Measurements from ENCODE around the gene CEMP1.

CEMP1 gene

DNA sequence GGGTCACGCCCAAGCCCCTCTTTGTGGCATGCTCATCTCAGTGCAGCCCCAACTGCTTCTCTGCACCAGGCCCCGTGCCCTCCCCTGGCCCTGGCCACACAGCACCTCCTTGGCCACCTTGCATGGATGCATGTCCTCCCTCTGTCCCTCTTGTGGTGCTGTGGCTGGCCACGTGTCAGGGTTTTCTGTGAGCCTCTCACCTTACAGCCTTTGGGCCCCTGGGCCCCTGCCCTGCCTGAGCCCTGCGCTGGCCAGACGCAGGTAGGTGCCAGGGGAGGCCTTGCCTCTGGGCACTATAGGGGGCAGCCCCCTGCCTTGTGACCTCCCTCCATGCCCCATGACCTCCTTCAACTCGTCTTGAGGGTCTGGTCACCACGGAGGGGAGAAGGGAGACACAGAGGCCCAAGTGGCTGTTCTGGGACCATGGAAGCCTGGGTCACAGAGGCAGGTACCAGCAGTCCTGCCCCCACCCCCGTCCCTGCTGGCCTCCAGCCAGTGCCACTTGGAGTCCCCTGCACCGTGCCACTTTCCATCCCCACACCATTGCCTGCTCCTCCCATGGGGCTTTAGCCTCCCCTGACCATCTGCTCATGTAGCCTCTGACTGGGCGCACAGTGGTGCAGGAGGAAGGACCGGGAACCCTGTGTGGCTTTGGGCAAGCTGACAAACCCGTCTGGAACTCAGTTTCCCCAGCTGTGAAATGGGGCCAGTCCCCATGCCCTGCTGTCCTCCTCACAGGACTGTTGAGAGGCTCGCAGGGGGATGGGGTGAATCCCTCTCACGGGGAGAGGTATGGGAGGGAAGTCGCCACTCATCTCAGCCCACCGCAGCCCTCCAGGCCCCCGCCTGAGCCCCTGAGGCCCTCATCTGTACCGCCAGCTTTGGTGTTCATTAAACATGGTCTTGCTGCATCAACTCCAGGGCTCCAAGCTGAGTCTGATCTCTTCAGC, 29.0 kb downstream of the CEMP1 start:
- H3K4me2 ChIP-seq (ENCODE audit: low read length) = no peak overlapping the region

DNA sequence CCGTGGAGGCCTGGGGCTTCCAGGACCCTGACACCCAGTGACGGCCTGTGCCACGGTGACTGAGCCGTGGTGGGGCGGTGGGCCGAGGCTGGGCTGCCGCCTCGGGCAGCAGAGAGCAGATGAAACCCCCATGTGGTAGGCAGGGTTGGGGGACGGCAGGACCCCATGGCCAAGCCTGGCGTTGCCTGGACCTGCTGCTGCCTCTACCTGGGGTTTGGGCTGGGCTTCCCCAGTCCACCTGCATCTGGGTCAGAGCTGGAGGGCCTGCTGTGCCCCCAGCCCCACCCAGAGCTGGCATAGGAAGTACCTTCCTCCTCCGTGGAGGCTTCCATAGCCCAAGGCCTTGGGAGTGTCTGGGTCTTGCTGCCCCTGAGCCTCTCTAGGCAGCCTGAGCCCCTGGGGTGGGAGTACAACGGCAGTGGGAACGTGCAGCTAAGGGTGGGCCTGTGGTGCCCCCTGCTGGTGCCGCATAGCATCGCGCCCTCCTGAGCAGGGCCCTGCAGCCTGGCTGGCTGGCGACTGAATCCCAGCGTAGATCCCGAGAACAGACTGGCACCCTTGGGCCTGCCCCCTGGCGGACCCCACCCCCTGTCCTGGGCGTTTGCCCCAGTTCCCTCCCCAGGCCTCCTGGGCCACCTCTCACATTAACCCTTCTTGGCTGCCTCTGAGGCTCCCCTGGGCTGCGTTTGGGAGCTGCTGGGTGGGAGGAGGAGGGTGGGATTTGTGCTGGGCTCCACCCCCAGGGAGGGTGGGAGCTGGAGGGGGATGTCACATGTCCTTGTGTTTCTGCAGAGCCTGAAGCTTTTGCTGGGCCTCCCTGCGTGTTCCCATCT, 30.1 kb downstream of the CEMP1 start:
- Histone ChIP-seq H2AFZ (ENCODE audit: low read depth, low read length) (no peak overlapping the region), H3K27me3 (ENCODE audit: low read depth, low read length) (no peaks in the 10 kb centered on the region), H3K9me3 (ENCODE audit: insufficient read depth, low read length) (no peaks in the 10 kb centered on the region), H3K4me3 (ENCODE audit: low read length) (peak overlapping the region; percentile 49; the same call in 1 of the 2 replicates), H3K9ac (ENCODE audit: low read length) (no peak overlapping the region), H3K36me3 (replicated peaks; ENCODE audit: low read depth, low read length) (no peaks in the 10 kb centered on the region), H3K79me2 (ENCODE audit: low read length) (no peaks in the 10 kb centered on the region), H4K20me1 (ENCODE audit: insufficient read depth, low read length) (no peaks in the 10 kb centered on the region), H3K4me1 (ENCODE audit: low read length) (peaks cover 15% of the 10 kb centered on the region), H3K27ac (ENCODE audit: low read length) (no peak overlapping the region), H3K4me2 (ENCODE audit: low read length) (peak overlapping the region; percentile 64)
- TF ChIP-seq, protein P1, sequence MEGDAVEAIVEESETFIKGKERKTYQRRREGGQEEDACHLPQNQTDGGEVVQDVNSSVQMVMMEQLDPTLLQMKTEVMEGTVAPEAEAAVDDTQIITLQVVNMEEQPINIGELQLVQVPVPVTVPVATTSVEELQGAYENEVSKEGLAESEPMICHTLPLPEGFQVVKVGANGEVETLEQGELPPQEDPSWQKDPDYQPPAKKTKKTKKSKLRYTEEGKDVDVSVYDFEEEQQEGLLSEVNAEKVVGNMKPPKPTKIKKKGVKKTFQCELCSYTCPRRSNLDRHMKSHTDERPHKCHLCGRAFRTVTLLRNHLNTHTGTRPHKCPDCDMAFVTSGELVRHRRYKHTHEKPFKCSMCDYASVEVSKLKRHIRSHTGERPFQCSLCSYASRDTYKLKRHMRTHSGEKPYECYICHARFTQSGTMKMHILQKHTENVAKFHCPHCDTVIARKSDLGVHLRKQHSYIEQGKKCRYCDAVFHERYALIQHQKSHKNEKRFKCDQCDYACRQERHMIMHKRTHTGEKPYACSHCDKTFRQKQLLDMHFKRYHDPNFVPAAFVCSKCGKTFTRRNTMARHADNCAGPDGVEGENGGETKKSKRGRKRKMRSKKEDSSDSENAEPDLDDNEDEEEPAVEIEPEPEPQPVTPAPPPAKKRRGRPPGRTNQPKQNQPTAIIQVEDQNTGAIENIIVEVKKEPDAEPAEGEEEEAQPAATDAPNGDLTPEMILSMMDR (IDR thresholded peaks at IDR 0.05; ENCODE audit: low read depth, low read length) = peak; percentile 92
- no peak for TF ChIP-seq EZH2phosphoT487 (IDR thresholded peaks at IDR 0.05; ENCODE audit: low read depth)

More for the DNA sequence above, 29.0 kb downstream of the CEMP1 start:
- no peak overlapping the region for H3K9ac ChIP-seq (ENCODE audit: low read length)
- H3K79me2 ChIP-seq (ENCODE audit: low read length) = no peaks in the 10 kb centered on the region
- no peaks in the 10 kb centered on the region for H3K27me3 ChIP-seq (ENCODE audit: low read depth, low read length)
- no peak overlapping the region for H3K27ac ChIP-seq (ENCODE audit: low read length)
- peaks cover 25% of the 10 kb centered on the region for H3K4me1 ChIP-seq (ENCODE audit: low read length)
- H3K4me3 ChIP-seq (ENCODE audit: low read length) = no peak overlapping the region
- no peaks in the 10 kb centered on the region for H3K9me3 ChIP-seq (ENCODE audit: insufficient read depth, low read length)
- no peaks in the 10 kb centered on the region for H3K36me3 ChIP-seq (replicated peaks; ENCODE audit: low read depth, low read length)
- H4K20me1 ChIP-seq (ENCODE audit: insufficient read depth, low read length) = no peaks in the 10 kb centered on the region
- no peak for TF ChIP-seq EZH2phosphoT487 (IDR thresholded peaks at IDR 0.05; ENCODE audit: low read depth)
- TF ChIP-seq, protein P1 (IDR thresholded peaks at IDR 0.05; ENCODE audit: low read depth, low read length) = no peak
- no peak overlapping the region for H2AFZ ChIP-seq (ENCODE audit: low read depth, low read length)

DNA sequence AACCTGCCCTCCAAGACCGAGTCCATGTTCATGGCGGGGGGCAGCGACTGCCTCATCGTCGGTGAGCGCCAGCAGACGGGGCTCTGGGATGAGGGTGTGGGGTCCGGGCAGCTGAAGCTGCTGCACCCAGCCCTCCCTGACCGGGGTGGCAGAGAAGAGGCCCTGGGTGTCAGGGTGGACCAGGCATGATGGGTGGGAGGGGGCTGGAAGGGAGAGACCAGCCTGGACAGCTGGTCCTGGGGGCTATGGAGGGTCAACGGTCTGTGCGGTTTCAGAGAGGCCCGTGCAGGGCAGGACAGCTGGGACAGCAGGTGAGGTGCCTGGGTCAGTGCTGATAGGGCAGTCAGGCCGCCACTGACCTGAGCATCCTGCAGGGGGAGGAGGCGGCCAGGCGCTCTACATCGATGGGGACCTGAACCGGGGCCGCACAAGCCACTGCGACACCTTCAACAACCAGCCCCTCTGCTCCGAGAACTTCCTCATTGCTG, 30.7 kb downstream of the CEMP1 start:
- no peak overlapping the region for H3K4me2 ChIP-seq (ENCODE audit: low read length)
- no peak overlapping the region for H3K9ac ChIP-seq (ENCODE audit: low read length)
- H4K20me1 ChIP-seq (ENCODE audit: insufficient read depth, low read length) = no peaks in the 10 kb centered on the region
- no peak overlapping the region for H2AFZ ChIP-seq (ENCODE audit: low read depth, low read length)
- H3K27ac ChIP-seq (ENCODE audit: low read length) = no peak overlapping the region
- H3K9me3 ChIP-seq (ENCODE audit: insufficient read depth, low read length) = no peaks in the 10 kb centered on the region
- no peaks in the 10 kb centered on the region for H3K36me3 ChIP-seq (replicated peaks; ENCODE audit: low read depth, low read length)
- no peaks in the 10 kb centered on the region for H3K79me2 ChIP-seq (ENCODE audit: low read length)
- H3K4me3 ChIP-seq (ENCODE audit: low read length) = no peak overlapping the region
- H3K27me3 ChIP-seq (ENCODE audit: low read depth, low read length) = no peaks in the 10 kb centered on the region
- TF ChIP-seq EZH2phosphoT487 (IDR thresholded peaks at IDR 0.05; ENCODE audit: low read depth) = no peak
- TF ChIP-seq, protein P1 (IDR thresholded peaks at IDR 0.05; ENCODE audit: low read depth, low read length) = no peak
- peaks cover 9% of the 10 kb centered on the region for H3K4me1 ChIP-seq (ENCODE audit: low read length)
